Gastroesophageal sphincter (tissue), 3 donors: ENCODE data around the gene LRRC45.

Experiments
- CTCF ChIP-seq, 4 experiments: fragments of 200-600 bp in 2 of 4; fragments of 450-650 bp in 2 of 4; sonication (generic) in 1 of 4; IDR thresholded peaks; one replicate each; pipeline ENCODE4 v1.5.1; 2017 to 2019; ENCODE audit warnings: antibody characterized with exemption in 4 of 4, mild to moderate bottlenecking in 2 of 4, moderate library complexity in 2 of 4
- POLR2A ChIP-seq, 2 donors: fragments of 450-650 bp; IDR thresholded peaks; one replicate each; pipeline ENCODE4 v1.6.1; 2017; ENCODE audit warnings: antibody characterized with exemption in 2 of 2, mild to moderate bottlenecking in 2 of 2, moderate library complexity in 1 of 2

GRCh38 chr17:82024859-82025258 is 1.8 kb downstream of the LRRC45 start:
- TF ChIP-seq POLR2A (IDR thresholded peaks at IDR 0.05) (no peak), CTCF (IDR thresholded peaks at IDR 0.05) (no peak)
